AG04449 (cell line): ENCODE measurements around the gene MAP3K5.

Experiments used
- CTCF ChIA-PET: fragments of 350-600 bp; formaldehyde crosslinking; extraction: SDS; loops from one replicate; lab custom pipeline; 2021; ENCODE audit warnings: antibody characterized with exemption; lab: Yijun Ruan, JAX
- POLR2A ChIA-PET: fragments of 400-600, 350-600 bp; formaldehyde crosslinking; extraction: SDS; loops from one replicate; lab custom pipeline; 2020; ENCODE audit warnings: antibody characterized with exemption, inconsistent platforms; lab: Yijun Ruan, JAX
- DNase-seq: peaks from one replicate; pipeline ENCODE4 v3.0.0-alpha.2; 2010; ENCODE audit warnings: low read depth, low spot score
- H3K4me3 ChIP-seq: 2 replicates; pipeline ENCODE4 v1.5.1; 2011; ENCODE audit warnings: low read depth, mild to moderate bottlenecking, control low read depth, low read length
- TF ChIP-seq, protein P1 (sequence below): IDR thresholded peaks from one replicate; pipeline ENCODE4 v1.5.1; 2011; ENCODE audit warnings: mild to moderate bottlenecking, moderate library complexity, low read length, control low read depth, inconsistent platforms; ENCODE audit not compliant: insufficient read depth; ENCODE audit errors: missing control alignments

MAP3K5 gene

DNA sequence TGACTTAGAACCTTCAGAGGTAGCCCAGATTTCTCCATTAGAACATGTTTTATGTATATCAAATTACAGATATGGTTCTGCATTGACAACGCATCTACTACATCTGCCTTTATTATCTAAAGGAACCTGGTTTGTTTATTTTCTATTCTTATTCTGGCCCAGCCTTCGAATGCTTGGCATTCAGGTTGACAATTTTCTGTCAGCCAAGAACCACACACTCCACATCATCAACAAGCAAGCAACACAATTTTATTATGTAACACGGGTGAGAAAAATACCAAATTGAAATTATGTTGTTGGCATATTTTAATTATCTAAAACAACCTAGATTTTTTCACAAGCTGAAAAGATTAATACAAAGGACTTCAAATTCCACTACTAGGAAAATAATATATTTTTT lies 14.6 kb downstream of the MAP3K5 start:
- ChIA-PET CTCF (interaction anchor here (3.5 kb wide), 1 partner anchor 15 kb away, joined by 11 read pairs; the partner anchor contains the start of gene MAP3K5), POLR2A (no interaction called here)
- TF ChIP-seq, protein P1, sequence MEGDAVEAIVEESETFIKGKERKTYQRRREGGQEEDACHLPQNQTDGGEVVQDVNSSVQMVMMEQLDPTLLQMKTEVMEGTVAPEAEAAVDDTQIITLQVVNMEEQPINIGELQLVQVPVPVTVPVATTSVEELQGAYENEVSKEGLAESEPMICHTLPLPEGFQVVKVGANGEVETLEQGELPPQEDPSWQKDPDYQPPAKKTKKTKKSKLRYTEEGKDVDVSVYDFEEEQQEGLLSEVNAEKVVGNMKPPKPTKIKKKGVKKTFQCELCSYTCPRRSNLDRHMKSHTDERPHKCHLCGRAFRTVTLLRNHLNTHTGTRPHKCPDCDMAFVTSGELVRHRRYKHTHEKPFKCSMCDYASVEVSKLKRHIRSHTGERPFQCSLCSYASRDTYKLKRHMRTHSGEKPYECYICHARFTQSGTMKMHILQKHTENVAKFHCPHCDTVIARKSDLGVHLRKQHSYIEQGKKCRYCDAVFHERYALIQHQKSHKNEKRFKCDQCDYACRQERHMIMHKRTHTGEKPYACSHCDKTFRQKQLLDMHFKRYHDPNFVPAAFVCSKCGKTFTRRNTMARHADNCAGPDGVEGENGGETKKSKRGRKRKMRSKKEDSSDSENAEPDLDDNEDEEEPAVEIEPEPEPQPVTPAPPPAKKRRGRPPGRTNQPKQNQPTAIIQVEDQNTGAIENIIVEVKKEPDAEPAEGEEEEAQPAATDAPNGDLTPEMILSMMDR, result no peak
- DNase-seq, result no peak
- H3K4me3 ChIP-seq, result no peak overlapping the region

DNA sequence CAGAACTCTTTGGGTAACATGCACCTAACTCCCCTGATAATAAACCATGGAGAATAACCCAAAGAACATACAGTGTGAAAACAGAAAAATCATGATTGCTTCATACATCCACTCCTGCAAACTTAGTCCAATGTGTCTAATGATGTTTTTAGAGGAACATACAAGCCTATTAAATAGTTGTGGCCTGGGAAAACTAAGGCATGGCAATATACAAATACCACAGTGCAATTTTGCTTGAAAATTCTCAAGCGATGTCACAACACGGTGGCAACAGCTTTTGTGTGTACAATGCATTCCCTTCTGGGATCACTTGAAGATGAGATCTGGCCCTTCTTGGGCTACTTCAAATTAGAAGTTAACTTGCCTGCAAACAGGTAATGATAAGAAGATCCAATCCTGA lies 16.7 kb downstream of the MAP3K5 start:
- H3K4me3 ChIP-seq, result no peak overlapping the region
- POLR2A ChIA-PET, result no interaction called here
- TF ChIP-seq, protein P1, result no peak
- DNase-seq, result peak; percentile 75
- CTCF ChIA-PET, result interaction anchor here (0.6 to 3.5 kb wide), 3 partner anchors 11 to 17 kb away, joined by 3 to 11 read pairs (median 3); partner anchors contain the start of gene MAP3K5

DNA sequence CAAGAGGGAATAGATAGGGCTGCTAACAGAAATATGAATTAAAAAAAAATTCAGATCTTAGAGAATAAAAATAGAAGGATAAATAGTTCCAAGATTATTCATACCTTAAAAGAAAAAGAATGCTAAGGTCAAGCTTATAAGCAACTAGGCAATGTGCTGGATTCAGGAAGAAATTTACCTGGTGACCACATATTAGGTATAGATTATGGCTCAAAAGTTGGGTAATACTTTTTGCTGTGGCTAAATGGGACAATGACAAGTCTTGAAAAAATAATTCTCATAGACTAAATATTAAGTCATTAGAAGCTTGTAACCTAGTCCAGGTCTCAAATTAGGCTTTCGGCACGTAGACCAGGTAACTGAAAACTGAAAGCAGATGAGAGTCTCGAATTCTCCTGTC lies 17.2 kb downstream of the MAP3K5 start:
- no peak overlapping the region for H3K4me3 ChIP-seq
- ChIA-PET CTCF (interaction anchor here (0.6 to 3.5 kb wide), 3 partner anchors 11 to 17 kb away, joined by 3 to 11 read pairs (median 3); partner anchors contain the start of gene MAP3K5), POLR2A (no interaction called here)
- DNase-seq, result no peak
- TF ChIP-seq, protein P1, result no peak

DNA sequence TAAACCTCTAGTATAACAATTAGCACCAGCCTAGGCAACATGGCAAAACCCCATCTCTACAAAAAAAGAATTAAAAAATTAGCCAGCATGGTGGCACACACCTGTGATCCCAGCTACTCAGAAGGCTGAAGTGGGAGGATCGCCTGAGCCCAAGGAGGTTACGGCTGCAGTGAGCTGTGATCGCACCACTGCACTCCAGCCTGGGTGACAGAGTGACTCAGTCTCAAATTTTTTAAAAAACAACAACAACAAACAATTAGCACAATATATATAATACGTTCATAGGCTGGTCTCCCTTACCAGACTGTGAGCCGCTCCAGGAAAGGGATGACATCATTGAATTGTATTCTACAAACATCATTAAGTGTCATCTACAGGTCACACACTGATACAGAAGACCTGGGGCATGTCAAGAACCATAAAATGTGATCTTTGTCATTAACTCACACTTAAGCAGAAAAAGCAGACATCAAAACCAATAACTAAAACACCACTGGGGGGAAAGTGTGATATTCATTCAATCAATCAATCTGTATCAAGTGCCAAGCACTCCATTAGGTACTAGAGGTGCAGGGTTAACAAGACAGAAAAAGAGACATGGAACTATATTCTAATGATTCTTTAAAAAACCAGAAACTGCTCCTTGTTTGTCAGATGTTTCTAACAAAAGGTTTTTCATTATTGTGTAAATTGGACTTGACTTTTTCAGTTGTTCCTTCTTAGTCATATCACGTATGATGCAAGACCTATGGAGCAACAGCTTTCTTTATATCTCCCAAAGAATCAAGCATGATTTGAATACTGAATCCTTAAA lies 17.8 kb downstream of the MAP3K5 start:
- POLR2A ChIA-PET, result no interaction called here
- TF ChIP-seq, protein P1, result no peak
- no peak for DNase-seq
- CTCF ChIA-PET, result interaction anchor here (3.5 kb wide), 1 partner anchor 18 kb away, joined by 11 read pairs; the partner anchor contains the start of gene MAP3K5
- H3K4me3 ChIP-seq, result no peak overlapping the region

DNA sequence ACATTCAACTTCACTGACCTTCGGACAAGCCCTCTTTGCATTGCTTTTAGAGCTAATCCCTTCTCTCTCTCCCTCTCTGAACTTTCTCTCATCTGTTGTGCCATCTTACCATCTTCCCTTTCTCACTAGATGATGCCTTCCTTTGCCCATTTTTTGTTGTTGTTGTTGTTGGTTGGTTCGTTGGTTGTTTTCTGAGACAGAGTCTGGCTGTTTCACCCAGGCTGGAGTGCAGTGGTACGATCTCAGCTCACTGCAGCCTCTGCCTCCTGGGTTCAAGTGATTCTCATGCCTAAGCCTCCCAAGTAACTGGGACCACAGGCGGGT lies 18.8 kb downstream of the MAP3K5 start:
- TF ChIP-seq, protein P1, result no peak
- no peak for DNase-seq
- H3K4me3 ChIP-seq, result no peak overlapping the region
- POLR2A ChIA-PET, result no interaction called here
- CTCF ChIA-PET, result no interaction called here
